Measurements from ENCODE around the gene KIRREL3.

DNA sequence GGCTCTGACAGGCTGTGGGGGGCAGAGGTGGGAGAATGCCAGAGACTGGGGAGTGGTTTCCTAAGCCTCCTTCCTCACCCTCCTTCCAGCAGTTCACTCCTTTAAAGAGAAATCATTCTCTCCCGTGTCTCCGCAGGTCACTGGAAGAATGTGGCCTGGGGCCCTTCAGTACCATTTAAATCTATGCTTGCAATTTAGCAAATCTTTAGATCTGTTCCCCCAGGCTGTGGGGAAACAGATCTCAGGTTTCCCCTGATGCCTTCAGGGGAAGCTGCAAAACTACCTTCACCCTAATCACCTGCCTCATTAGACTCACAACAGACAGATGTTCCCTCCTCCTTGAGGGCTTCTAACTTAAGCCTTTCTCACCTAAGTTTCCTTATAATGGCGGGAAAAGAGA, 55.3 kb downstream of the KIRREL3 start:
- TF ChIP-seq POLR2A (IDR thresholded peaks at IDR 0.05): no peak
- TF ChIP-seq, protein P1, sequence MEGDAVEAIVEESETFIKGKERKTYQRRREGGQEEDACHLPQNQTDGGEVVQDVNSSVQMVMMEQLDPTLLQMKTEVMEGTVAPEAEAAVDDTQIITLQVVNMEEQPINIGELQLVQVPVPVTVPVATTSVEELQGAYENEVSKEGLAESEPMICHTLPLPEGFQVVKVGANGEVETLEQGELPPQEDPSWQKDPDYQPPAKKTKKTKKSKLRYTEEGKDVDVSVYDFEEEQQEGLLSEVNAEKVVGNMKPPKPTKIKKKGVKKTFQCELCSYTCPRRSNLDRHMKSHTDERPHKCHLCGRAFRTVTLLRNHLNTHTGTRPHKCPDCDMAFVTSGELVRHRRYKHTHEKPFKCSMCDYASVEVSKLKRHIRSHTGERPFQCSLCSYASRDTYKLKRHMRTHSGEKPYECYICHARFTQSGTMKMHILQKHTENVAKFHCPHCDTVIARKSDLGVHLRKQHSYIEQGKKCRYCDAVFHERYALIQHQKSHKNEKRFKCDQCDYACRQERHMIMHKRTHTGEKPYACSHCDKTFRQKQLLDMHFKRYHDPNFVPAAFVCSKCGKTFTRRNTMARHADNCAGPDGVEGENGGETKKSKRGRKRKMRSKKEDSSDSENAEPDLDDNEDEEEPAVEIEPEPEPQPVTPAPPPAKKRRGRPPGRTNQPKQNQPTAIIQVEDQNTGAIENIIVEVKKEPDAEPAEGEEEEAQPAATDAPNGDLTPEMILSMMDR (IDR thresholded peaks at IDR 0.05 in 8 of 11, conservative IDR thresholded peaks at IDR 0.05 in 3 of 11): no peak
- no peak for TF ChIP-seq POLR2AphosphoS5 (IDR thresholded peaks at IDR 0.05)
